Measurements from ENCODE around the gene TMEM14C.

Gene TMEM14C

DNA sequence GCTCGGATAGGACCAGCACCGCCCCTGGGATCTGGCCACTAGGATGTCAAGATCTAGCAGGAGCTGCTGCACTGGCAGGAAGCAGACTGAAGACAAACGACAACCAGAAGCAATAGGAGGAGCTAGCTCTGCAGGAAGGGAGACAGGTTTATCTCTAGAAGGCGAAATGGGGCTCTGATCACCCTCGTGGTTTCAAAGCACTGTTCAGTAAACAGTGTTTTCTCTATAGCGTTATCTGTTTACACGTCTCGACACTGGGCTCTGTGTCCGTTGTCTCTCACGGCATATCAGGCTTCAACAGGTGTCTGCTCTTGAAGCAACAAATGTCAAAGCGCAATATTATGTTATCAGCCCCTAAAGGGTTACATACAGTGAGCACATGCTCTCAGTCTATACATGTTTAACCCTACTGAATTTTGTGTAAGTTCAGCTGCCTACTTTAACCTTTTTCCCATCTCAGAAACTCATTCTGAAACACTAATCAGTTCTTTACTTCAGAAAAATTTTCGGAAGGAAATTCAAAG is 48.6 kb downstream of the TMEM14C start:
- DNase-seq: no peak

DNA sequence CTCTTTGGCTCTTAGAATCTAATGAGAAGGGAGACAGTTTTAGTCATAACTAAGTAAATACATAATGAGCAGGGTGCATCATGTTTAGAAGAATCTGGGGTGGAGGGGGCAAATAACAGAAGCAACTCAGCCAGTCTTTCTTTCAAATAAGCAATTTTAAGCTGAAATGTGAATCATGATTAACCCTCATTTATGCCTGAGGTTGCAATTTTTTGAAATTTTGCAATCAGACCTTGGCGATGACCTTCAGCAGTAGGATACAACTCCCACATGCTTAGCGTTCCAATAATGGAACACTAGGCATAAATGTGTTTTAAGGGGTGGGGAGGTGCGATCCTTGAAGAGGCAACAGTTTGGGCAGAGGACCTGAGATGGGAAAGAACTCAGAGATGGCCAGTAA is 55.4 kb downstream of the TMEM14C start:
- no peak for DNase-seq

DNA sequence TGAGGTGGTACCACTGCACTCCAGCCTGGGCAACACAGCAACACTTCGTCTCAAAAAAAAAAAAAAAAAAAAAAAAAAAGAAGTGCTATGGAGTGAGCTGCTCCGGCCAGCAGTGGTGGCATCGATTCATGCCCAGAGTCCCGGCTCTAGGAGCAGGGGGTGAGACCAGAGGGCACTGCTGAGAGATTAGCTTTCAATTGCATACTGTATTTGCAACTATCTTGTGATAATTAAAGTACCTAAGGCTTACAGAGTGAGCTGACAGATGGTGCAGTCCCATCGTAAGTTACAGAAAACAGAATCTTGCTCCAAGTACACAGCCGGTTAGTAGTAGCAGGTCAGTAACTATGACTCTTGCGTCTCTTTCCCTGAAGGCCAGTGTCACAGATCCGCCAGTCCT is 56.2 kb downstream of the TMEM14C start:
- DNase-seq: no peak

All from EL (cell line).